SHP77 treated with DMSO at 0.1 percent for 48 hours (cell line): ENCODE data around the gene MRPL2.
A peak's percentile ranks its signal among the peaks of the same experiment; 100 is the strongest.
"Not testable (repeated sequence)": the region's sequence is repeated elsewhere in the genome, so short reads cannot be mapped to it uniquely, and the experiment has no call there.

Source experiments
- DNase-seq: peaks from one replicate; lab custom pipeline; 2025; lab: John Stamatoyannopoulos, UW

MRPL2 gene

GRCh38 chr6:43053545-43054205 lies 5.6 kb downstream of the MRPL2 start, which contains the start of gene CUL7:
Gene CUL7, minus strand, starts transcription at chr6:43053851. Its CDS starts 1,063 bp downstream, at chr6:43052788.
- peak; percentile 83 for DNase-seq

GRCh38 chr6:43052842-43053544 lies 6.2 kb downstream of the MRPL2 start:
- no peak for DNase-seq

GRCh38 chr6:43052225-43052841 lies 6.9 kb downstream of the MRPL2 start:
- DNase-seq = no peak

GRCh38 chr6:43050981-43051380 lies 8.3 kb downstream of the MRPL2 start:
- no peak for DNase-seq

GRCh38 chr6:43047998-43048397 lies 11.2 kb downstream of the MRPL2 start:
- DNase-seq = no peak

- no peak for DNase-seq
These were observed 13.8 kb downstream of the MRPL2 start for GRCh38 chr6:43045371-43045930.

- DNase-seq = no peak
These were observed 15.9 kb downstream of the MRPL2 start for GRCh38 chr6:43043310-43043709.

- not testable (repeated sequence) for DNase-seq
These were observed 17.8 kb downstream of the MRPL2 start for GRCh38 chr6:43041475-43041874.

- no peak for DNase-seq
These were observed 18.5 kb downstream of the MRPL2 start for GRCh38 chr6:43040542-43041257.

- DNase-seq = no peak
These were observed 20.5 kb downstream of the MRPL2 start for GRCh38 chr6:43038727-43039126.

- no peak for DNase-seq
These were observed 21.5 kb downstream of the MRPL2 start for GRCh38 chr6:43037706-43038105.

- DNase-seq = no peak
These were observed 22.0 kb downstream of the MRPL2 start for GRCh38 chr6:43037197-43037596.

- DNase-seq = no peak
These were observed 22.5 kb downstream of the MRPL2 start for GRCh38 chr6:43036712-43037111.

GRCh38 chr6:43035495-43036194 lies 23.6 kb downstream of the MRPL2 start:
- DNase-seq = no peak

GRCh38 chr6:43034190-43034525 lies 25.1 kb downstream of the MRPL2 start:
- no peak for DNase-seq

GRCh38 chr6:43033496-43034189 lies 25.6 kb downstream of the MRPL2 start:
- DNase-seq = no peak

GRCh38 chr6:43032326-43032725 lies 26.9 kb downstream of the MRPL2 start:
- DNase-seq = no peak

GRCh38 chr6:43029120-43029519 lies 30.1 kb downstream of the MRPL2 start:
- DNase-seq = no peak

- DNase-seq = no peak
These were observed 32.9 kb downstream of the MRPL2 start for GRCh38 chr6:43026365-43026764.

- no peak for DNase-seq
These were observed 34.8 kb downstream of the MRPL2 start for GRCh38 chr6:43024436-43024835.
